ENCODE measurements around the gene AK5.
"Not testable (repeated sequence)": the region's sequence is repeated elsewhere in the genome, so short reads cannot be mapped to it uniquely, and the experiment has no call there.

Gene AK5

DNA sequence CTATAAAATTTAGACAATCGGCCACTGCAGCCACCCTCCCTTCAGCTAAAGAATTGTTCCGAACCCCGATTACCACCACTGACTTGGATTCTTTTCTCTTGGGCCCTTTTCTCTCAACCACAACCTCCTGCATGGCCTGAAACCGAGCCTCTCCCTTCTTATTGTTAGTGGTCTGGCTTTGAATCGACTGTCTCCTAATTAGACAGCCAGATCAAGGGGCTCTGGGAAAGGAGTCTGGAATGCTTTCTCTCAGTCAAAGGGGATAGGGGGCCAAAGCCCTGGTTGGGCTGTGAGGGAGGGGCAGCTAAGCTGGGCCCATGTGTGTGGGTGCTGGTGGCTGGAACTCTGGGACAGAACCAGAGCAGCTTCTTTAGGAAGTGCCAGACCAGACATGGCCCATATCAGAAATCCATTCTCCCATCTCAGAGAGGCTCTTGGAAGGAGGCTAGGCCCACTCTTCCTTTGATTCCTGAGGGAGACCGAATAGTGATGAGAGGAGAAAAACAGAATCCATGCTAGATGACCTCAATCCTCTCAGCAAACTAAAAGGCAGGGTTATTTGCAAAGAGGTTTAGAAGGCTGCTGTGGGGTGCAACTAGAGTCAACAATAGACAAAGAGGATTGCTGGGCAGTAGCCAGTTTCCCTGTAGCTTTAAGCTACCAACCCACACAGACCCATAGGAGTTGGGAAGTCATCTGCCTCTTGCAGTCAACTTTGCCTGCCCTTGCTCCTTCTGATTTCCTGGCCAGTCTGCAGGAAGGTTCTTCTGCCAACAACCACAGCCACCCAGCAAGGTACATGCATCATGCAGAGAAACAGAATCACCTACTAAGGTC is 117.6 kb downstream of the AK5 start:
- Histone ChIP-seq H3K4me1 (ENCODE audit: insufficient read depth, low read length) (peaks cover 14% of the 10 kb centered on the region), H3K4me3 (ENCODE audit: low read length) (no peak overlapping the region), H3K9me3 (ENCODE audit: insufficient read depth, low read depth, low read length) (no peaks in the 10 kb centered on the region), H3K27ac (ENCODE audit: low read depth, low read length) (no peak overlapping the region), H3K9ac (ENCODE audit: low read depth, low read length) (no peak overlapping the region), H3K27me3 (ENCODE audit: insufficient read depth, low read length) (no peaks in the 10 kb centered on the region), H3K36me3 (ENCODE audit: insufficient read depth, low read length) (no peaks in the 10 kb centered on the region)
- WGBS: 89% methylated on average over 6 of the region's 6 CpGs

DNA sequence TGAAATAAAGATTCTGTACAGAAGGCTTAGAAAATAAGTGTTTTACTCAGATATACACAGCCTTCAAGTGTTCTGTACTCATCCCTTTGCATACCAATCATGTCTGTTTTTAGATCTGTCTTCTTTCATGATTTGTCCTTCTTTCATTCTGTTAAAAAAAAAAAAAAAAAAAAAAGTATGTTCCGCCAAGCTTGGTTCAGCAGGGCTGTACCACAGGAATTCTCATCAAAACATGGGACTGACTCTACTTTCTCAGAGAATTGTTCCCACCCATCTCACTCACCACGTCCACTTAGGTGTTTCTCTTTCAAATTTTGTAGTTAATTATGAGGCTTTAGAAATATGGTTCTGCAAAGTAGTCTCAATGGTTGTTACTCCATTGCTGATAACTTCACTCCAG is 119.0 kb downstream of the AK5 start:
- Histone ChIP-seq H3K4me3 (ENCODE audit: low read length) (no peak overlapping the region), H3K4me1 (ENCODE audit: insufficient read depth, low read length) (peaks cover 14% of the 10 kb centered on the region), H3K27ac (ENCODE audit: low read depth, low read length) (no peak overlapping the region), H3K9me3 (ENCODE audit: insufficient read depth, low read depth, low read length) (no peaks in the 10 kb centered on the region), H3K9ac (ENCODE audit: low read depth, low read length) (no peak overlapping the region), H3K36me3 (ENCODE audit: insufficient read depth, low read length) (no peaks in the 10 kb centered on the region), H3K27me3 (ENCODE audit: insufficient read depth, low read length) (no peaks in the 10 kb centered on the region)
- WGBS: 100% methylated on average over 1 of the region's 2 CpGs

GRCh38 chr1:77401384-77401783 is 119.6 kb downstream of the AK5 start:
- no peaks in the 10 kb centered on the region for H3K36me3 ChIP-seq (ENCODE audit: insufficient read depth, low read length)
- no peaks in the 10 kb centered on the region for H3K27me3 ChIP-seq (ENCODE audit: insufficient read depth, low read length)
- no peaks in the 10 kb centered on the region for H3K9me3 ChIP-seq (ENCODE audit: insufficient read depth, low read depth, low read length)
- 98% methylated on average over 2 of the region's 2 CpGs for WGBS
- H3K4me3 ChIP-seq (ENCODE audit: low read length): no peak overlapping the region
- no peak overlapping the region for H3K27ac ChIP-seq (ENCODE audit: low read depth, low read length)
- H3K9ac ChIP-seq (ENCODE audit: low read depth, low read length): no peak overlapping the region
- H3K4me1 ChIP-seq (ENCODE audit: insufficient read depth, low read length): peaks cover 14% of the 10 kb centered on the region

GRCh38 chr1:77405186-77405585 is 123.4 kb downstream of the AK5 start:
- no peaks in the 10 kb centered on the region for H3K9me3 ChIP-seq (ENCODE audit: insufficient read depth, low read depth, low read length)
- no peak overlapping the region for H3K27ac ChIP-seq (ENCODE audit: low read depth, low read length)
- no peaks in the 10 kb centered on the region for H3K36me3 ChIP-seq (ENCODE audit: insufficient read depth, low read length)
- no peaks in the 10 kb centered on the region for H3K4me1 ChIP-seq (ENCODE audit: insufficient read depth, low read length)
- no peaks in the 10 kb centered on the region for H3K27me3 ChIP-seq (ENCODE audit: insufficient read depth, low read length)
- WGBS: 89% methylated on average over 4 of the region's 4 CpGs
- H3K4me3 ChIP-seq (ENCODE audit: low read length): no peak overlapping the region
- H3K9ac ChIP-seq (ENCODE audit: low read depth, low read length): no peak overlapping the region

DNA sequence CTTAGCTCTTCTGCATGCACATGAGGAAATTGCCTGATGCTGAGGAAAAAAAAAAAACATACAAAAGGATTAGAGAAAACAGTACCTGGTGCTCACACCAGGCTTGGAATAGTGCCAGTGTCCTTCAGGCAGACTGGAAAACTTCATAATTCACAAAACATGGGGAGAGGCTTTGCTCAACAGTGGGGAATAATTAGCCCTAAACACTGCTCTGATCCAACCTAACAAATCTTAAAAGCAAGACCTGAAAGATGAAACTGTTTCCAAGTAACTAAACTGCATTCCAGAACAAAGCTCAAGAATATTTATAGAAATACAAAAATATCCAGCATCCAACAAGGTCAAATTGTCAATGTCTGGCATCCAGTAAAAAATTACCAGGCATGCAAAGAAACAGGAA is 124.8 kb downstream of the AK5 start:
- no peak overlapping the region for H3K4me3 ChIP-seq (ENCODE audit: low read length)
- H3K9ac ChIP-seq (ENCODE audit: low read depth, low read length): no peak overlapping the region
- no peaks in the 10 kb centered on the region for H3K36me3 ChIP-seq (ENCODE audit: insufficient read depth, low read length)
- H3K9me3 ChIP-seq (ENCODE audit: insufficient read depth, low read depth, low read length): no peaks in the 10 kb centered on the region
- H3K27me3 ChIP-seq (ENCODE audit: insufficient read depth, low read length): no peaks in the 10 kb centered on the region
- no peaks in the 10 kb centered on the region for H3K4me1 ChIP-seq (ENCODE audit: insufficient read depth, low read length)
- H3K27ac ChIP-seq (ENCODE audit: low read depth, low read length): no peak overlapping the region

DNA sequence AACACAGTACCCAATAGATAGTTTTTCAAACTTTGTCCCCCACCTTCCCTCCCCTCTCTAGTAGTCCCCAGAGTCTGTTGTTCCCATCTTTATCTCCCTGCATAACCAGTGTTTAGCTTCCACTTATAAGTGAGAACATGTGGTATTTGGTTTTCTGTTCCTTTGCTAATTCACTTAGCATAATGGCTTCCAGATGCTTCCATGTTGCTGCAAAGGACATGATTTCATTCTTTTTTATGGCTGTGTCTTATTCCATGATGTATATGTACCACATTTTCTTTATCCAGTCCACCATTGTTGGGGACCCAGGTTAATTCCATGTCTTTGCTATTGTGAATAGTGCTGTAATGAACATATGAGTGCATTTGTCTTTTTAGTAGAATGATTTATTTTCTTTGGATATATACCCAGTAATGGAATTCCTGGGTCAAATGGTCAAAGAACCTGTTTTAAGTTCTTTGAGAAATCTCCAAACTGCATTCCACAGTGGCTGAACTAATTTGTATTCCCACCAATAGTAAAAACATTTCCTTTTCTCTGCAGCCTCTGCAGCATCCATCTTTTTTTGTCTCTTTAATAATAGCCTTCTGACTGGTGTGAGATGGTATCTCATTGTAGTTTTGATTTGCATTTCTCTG is 126.0 kb downstream of the AK5 start:
- no peaks in the 10 kb centered on the region for H3K9me3 ChIP-seq (ENCODE audit: insufficient read depth, low read depth, low read length)
- 0 out of 2 replicates have a peak, but pooled peaks cover 1% of the 10 kb centered on the region for H3K4me1 ChIP-seq (ENCODE audit: insufficient read depth, low read length)
- no peak overlapping the region for H3K27ac ChIP-seq (ENCODE audit: low read depth, low read length)
- no peaks in the 10 kb centered on the region for H3K36me3 ChIP-seq (ENCODE audit: insufficient read depth, low read length)
- H3K4me3 ChIP-seq (ENCODE audit: low read length): no peak overlapping the region
- H3K27me3 ChIP-seq (ENCODE audit: insufficient read depth, low read length): no peaks in the 10 kb centered on the region
- no peak overlapping the region for H3K9ac ChIP-seq (ENCODE audit: low read depth, low read length)

DNA sequence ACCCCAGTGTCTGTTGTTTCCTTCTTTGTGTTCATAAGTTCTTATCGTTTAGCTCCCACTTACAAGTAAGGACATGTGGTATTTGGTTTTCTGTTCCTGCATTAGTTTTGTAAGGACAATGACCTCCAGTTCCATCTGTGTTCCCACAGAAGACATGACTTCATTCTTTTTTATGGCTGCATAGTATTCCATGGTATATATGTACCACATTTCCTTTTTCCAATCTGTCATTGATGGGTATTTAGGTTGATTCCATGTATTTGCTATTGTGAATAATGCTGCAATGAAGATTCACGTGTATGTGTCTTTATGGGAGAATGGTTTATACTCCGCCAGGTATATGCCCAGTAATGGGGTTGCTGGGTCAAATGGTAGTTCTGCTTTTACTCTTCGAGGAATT is 127.1 kb downstream of the AK5 start:
- not testable (repeated sequence) for H3K27ac ChIP-seq (ENCODE audit: low read depth, low read length)

GRCh38 chr1:77412069-77412819 is 130.4 kb downstream of the AK5 start:
- Histone ChIP-seq H3K36me3 (ENCODE audit: insufficient read depth, low read length) (no peaks in the 10 kb centered on the region), H3K4me1 (ENCODE audit: insufficient read depth, low read length) (0 out of 2 replicates have a peak, but pooled peaks cover 3% of the 10 kb centered on the region), H3K9ac (ENCODE audit: low read depth, low read length) (no peak overlapping the region), H3K9me3 (ENCODE audit: insufficient read depth, low read depth, low read length) (no peaks in the 10 kb centered on the region), H3K27me3 (ENCODE audit: insufficient read depth, low read length) (no peaks in the 10 kb centered on the region), H3K27ac (ENCODE audit: low read depth, low read length) (no peak overlapping the region), H3K4me3 (ENCODE audit: low read length) (no peak overlapping the region)
- WGBS: 92% methylated on average over 9 of the region's 9 CpGs

More for the DNA sequence above, 127.1 kb downstream of the AK5 start:
- WGBS: 95% methylated on average over 3 of the region's 4 CpGs
- not testable (repeated sequence) for H3K9ac ChIP-seq (ENCODE audit: low read depth, low read length); H3K4me1 ChIP-seq (ENCODE audit: insufficient read depth, low read length); H3K36me3 ChIP-seq (ENCODE audit: insufficient read depth, low read length); H3K4me3 ChIP-seq (ENCODE audit: low read length); H3K27me3 ChIP-seq (ENCODE audit: insufficient read depth, low read length); H3K9me3 ChIP-seq (ENCODE audit: insufficient read depth, low read depth, low read length)

DNA sequence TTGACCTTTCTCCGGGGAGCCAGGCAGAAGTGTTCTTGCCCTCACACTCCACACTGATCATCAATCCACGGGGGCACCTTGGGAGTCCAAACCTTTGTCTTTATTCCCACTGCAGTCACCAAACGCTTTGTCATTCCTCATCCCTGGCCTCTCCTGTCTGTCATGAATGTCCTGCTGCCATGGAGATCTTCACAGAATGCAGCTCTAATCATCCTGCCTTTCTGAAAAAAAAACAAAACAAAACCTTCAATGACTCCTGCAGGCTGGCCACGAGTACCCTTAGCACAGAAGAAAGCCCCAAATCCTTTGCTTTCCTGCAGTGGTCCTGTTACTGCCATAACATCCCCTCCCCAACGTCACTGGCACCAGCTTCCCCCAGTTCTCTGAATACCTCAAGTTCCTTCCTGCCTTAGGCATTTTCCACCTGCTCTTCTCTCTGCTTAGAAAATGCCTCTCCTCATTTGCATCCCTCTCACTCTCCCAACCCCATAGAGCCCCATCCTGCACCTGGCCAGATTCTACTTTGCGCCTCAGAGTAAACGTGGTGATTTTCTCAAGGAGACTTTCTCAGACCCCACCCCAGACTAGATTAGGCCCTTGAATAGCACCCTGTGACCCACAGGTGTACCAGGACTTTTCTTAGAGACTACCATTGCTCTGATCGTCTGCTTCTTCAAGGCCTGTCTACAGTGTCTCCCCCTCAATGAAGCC is 131.2 kb downstream of the AK5 start:
- no peak overlapping the region for H3K9ac ChIP-seq (ENCODE audit: low read depth, low read length)
- H3K9me3 ChIP-seq (ENCODE audit: insufficient read depth, low read depth, low read length): no peaks in the 10 kb centered on the region
- H3K36me3 ChIP-seq (ENCODE audit: insufficient read depth, low read length): no peaks in the 10 kb centered on the region
- H3K4me3 ChIP-seq (ENCODE audit: low read length): no peak overlapping the region
- no peak overlapping the region for H3K27ac ChIP-seq (ENCODE audit: low read depth, low read length)
- WGBS: 71% methylated on average over 8 of the region's 8 CpGs
- H3K4me1 ChIP-seq (ENCODE audit: insufficient read depth, low read length): 0 out of 2 replicates have a peak, but pooled peaks cover 3% of the 10 kb centered on the region
- H3K27me3 ChIP-seq (ENCODE audit: insufficient read depth, low read length): no peaks in the 10 kb centered on the region

GRCh38 chr1:77413541-77414335 is 131.9 kb downstream of the AK5 start:
- Histone ChIP-seq H3K4me1 (ENCODE audit: insufficient read depth, low read length) (0 out of 2 replicates have a peak, but pooled peaks cover 3% of the 10 kb centered on the region), H3K36me3 (ENCODE audit: insufficient read depth, low read length) (no peaks in the 10 kb centered on the region), H3K27ac (ENCODE audit: low read depth, low read length) (no peak overlapping the region), H3K27me3 (ENCODE audit: insufficient read depth, low read length) (no peaks in the 10 kb centered on the region), H3K4me3 (ENCODE audit: low read length) (no peak overlapping the region), H3K9ac (ENCODE audit: low read depth, low read length) (no peak overlapping the region), H3K9me3 (ENCODE audit: insufficient read depth, low read depth, low read length) (no peaks in the 10 kb centered on the region)
- WGBS: 91% methylated on average over 6 of the region's 7 CpGs

All from HUES64 (cell line).